ENCODE data around the gene TSPYL4. TPM values are rescaled to one million over a fixed set of nuclear protein-coding genes. Genes with fewer than 3 reads are reported as not detected.

TSPYL4 gene
- total RNA-seq, 1 donor from 2014 or later: 12.8 TPM

- peaks cover 5% of the 10 kb centered on the region for H3K4me1 ChIP-seq
- no peak for DNase-seq
These were observed 9.6 kb downstream of the TSPYL4 start for GRCh38 chr6:116244284-116244683.

DNA sequence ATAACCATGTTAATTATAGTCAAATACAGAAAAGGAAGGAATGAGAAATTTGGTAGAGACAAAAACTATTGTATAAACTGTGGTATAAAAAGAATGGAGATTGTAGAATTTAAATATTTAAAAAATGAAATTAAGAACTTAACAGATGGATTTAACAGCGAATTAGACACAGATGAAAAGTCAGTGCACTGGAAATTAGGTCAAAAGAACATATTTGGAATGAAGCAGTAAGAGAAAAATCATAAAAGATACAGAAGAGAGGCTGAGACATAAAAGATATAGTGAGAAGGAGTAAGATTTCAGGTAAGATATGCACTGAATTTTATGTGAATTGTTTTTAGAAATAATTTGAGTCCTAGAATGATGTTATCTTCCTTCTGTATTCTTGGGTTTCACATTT lies 14.0 kb downstream of the TSPYL4 start:
- Histone ChIP-seq H3K36me3 (peaks cover 33% of the 10 kb centered on the region), H3K4me1 (no peaks in the 10 kb centered on the region), H3K27me3 (ENCODE audit: low read depth) (no peaks in the 10 kb centered on the region), H3K27ac (no peak overlapping the region), H3K4me3 (no peak overlapping the region), H3K9me3 (no peaks in the 10 kb centered on the region)
- no peak for DNase-seq
- TF ChIP-seq, protein P1, sequence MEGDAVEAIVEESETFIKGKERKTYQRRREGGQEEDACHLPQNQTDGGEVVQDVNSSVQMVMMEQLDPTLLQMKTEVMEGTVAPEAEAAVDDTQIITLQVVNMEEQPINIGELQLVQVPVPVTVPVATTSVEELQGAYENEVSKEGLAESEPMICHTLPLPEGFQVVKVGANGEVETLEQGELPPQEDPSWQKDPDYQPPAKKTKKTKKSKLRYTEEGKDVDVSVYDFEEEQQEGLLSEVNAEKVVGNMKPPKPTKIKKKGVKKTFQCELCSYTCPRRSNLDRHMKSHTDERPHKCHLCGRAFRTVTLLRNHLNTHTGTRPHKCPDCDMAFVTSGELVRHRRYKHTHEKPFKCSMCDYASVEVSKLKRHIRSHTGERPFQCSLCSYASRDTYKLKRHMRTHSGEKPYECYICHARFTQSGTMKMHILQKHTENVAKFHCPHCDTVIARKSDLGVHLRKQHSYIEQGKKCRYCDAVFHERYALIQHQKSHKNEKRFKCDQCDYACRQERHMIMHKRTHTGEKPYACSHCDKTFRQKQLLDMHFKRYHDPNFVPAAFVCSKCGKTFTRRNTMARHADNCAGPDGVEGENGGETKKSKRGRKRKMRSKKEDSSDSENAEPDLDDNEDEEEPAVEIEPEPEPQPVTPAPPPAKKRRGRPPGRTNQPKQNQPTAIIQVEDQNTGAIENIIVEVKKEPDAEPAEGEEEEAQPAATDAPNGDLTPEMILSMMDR (IDR thresholded peaks at IDR 0.05): no peak
- ATAC-seq: no peak
- intact Hi-C loops (cut with DNase I): no loop called here

More at GRCh38 chr6:116244284-116244683, 9.6 kb downstream of the TSPYL4 start:
- H3K36me3 ChIP-seq: peaks cover 11% of the 10 kb centered on the region
- no peaks in the 10 kb centered on the region for H3K27me3 ChIP-seq (ENCODE audit: low read depth)
- TF ChIP-seq, protein P1 (IDR thresholded peaks at IDR 0.05): no peak
- H3K27ac ChIP-seq: no peak overlapping the region
- ATAC-seq: no peak
- H3K4me3 ChIP-seq: no peak overlapping the region
- intact Hi-C loops (cut with DNase I): no loop called here
- no peaks in the 10 kb centered on the region for H3K9me3 ChIP-seq

DNA sequence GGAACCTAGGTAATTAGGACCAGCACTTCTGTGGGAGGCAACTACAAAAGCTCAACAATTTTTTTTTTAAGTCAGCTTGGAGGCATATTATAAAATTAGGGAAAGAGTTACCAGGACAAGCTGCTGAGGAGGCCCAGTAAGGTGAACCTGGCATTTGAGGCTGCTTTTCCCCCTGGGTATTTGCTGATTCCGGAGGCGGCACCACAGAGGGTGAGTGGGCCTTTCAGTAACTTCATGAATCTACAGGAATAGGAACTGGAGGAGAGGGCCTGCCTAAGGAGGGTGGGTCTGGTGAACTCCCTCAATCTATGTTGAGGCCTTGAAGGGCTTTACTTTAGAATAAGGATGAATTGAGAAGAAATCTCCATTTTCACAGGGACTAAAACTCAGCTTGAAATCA lies 14.6 kb downstream of the TSPYL4 start:
- no peak for ATAC-seq
- intact Hi-C loops (cut with DNase I): no loop called here
- Histone ChIP-seq H3K4me3 (no peak overlapping the region), H3K27me3 (ENCODE audit: low read depth) (no peaks in the 10 kb centered on the region), H3K4me1 (no peaks in the 10 kb centered on the region), H3K27ac (no peak overlapping the region), H3K36me3 (peaks cover 32% of the 10 kb centered on the region), H3K9me3 (no peaks in the 10 kb centered on the region)
- no peak for DNase-seq
- TF ChIP-seq, protein P1 (IDR thresholded peaks at IDR 0.05): no peak

DNA sequence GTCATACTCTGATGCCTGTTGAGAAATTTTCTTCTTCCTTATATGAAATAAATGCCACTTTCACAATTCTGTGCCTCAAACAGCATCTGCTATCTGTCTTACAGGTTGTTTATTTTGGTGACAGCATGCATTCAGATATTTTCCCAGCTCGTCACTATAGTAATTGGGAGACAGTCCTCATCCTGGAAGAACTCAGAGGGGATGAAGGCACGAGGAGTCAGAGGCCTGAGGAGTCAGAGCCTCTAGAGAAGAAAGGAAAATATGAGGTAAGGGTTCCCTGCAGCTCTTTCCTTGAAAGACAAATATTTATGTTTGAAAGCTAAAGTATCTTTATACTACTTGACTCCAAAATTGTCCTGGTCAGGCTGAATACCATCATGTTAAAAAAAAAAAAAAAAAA lies 15.8 kb downstream of the TSPYL4 start:
- no peaks in the 10 kb centered on the region for H3K4me1 ChIP-seq
- ATAC-seq: no peak
- H3K9me3 ChIP-seq: no peaks in the 10 kb centered on the region
- DNase-seq: no peak
- H3K4me3 ChIP-seq: no peak overlapping the region
- H3K27me3 ChIP-seq (ENCODE audit: low read depth): no peaks in the 10 kb centered on the region
- intact Hi-C loops (cut with DNase I): no loop called here
- TF ChIP-seq, protein P1 (IDR thresholded peaks at IDR 0.05): no peak
- H3K36me3 ChIP-seq: peaks cover 26% of the 10 kb centered on the region
- H3K27ac ChIP-seq: no peak overlapping the region

GRCh38 chr6:116234689-116235088 lies 19.2 kb downstream of the TSPYL4 start:
- intact Hi-C loops (cut with DNase I): no loop called here
- no peak overlapping the region for H3K27ac ChIP-seq
- H3K4me1 ChIP-seq: no peaks in the 10 kb centered on the region
- DNase-seq (no peak), ATAC-seq (no peak)
- H3K4me3 ChIP-seq: no peak overlapping the region
- H3K9me3 ChIP-seq: no peaks in the 10 kb centered on the region
- H3K36me3 ChIP-seq: peaks cover 26% of the 10 kb centered on the region
- TF ChIP-seq, protein P1 (IDR thresholded peaks at IDR 0.05): no peak
- no peaks in the 10 kb centered on the region for H3K27me3 ChIP-seq (ENCODE audit: low read depth)
